Activated CD4-positive, alpha-beta T cell treated with anti-CD3 and anti-CD28 coated beads, Interleukin-10, Interleukin-2, amounts not matched to agents 100 ng/mL and 50 ng/mL, durations not matched to agents 16 hours and 8 hours (primary cell): ENCODE results near the gene FBXO38.

Source experiments
- DNase-seq: peaks from one replicate; pipeline ENCODE4 v3.0.0-alpha.2; 2020

The FBXO38 gene, protein sequence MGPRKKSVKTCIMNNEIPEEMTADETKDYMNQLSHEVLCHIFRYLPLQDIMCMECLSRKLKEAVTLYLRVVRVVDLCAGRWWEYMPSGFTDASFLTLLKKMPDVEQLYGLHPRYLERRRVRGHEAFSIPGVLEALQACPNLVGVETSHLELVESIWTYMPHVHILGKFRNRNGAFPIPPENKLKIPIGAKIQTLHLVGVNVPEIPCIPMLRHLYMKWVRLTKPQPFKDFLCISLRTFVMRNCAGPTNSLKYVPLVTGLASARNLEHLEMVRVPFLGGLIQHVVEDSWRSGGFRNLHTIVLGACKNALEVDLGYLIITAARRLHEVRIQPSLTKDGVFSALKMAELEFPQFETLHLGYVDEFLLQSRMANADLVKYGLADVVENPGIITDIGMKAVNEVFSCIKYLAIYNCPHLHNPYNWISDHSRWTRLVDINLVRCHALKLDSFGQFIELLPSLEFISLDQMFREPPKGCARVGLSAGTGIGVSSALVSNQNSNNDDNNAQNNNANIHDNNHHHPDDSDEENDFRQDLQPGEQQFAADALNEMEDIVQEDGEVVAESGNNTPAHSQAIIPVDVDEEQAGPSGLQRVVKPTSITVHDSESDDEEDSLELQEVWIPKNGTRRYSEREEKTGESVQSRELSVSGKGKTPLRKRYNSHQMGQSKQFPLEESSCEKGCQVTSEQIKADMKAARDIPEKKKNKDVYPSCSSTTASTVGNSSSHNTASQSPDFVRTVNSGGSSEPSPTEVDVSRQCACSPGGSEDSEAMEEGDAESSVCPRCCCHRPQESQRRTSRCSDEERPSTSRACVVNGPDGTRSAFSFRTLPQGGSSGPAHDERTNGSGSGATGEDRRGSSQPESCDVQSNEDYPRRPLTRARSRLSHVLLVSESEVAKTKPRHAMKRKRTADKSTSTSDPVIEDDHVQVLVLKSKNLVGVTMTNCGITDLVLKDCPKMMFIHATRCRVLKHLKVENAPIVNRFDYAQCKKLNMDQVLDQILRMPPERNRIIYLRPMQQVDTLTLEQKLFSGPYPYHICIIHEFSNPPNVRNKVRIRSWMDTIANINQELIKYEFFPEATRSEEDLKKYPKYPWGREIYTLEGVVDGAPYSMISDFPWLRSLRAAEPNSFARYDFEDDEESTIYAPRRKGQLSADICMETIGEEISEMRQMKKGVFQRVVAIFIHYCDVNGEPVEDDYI

DNA sequence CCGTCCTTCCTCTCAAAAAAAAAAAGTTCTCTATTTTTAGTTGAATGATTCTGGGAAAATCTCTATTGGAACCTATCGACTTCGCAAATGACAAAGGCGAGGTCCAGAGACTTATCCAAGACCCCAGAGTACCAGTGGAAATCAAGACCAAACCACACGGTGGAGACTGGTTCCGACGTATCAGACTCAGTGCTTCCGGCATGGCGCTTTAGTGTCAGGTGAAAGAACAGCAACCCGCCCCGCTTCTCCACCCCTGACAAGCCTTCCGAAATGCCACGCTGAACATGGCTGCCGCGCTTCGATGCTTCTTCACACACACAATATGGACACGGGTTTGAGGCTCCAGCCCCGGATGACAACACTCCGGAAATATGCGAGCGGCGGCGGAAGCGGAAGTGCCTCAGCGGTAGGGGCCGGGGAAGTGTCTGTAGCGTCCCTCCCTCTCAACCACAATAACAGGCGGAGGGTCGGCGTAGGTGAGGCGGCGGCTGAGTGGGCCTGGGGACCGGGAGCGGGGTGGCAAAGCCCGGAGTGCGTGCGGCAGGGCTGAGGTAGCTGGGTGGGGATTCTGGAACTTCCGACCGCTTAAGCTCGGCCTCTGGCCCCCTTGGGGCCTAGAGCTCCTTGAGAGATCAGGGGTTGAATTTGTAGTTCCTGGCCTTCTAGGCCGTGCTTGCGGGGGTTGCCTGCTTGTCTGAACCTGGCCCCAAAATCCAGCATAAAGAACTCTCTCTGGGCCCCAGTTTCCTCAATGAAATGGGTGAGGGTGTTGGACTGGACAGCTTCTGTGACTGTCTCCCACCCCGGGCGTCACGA, at the start of gene FBXO38:
TSS of gene FBXO38 (plus strand) at position 395 of the 816 bp plus-strand sequence. CDS start 10,819 bp downstream, outside the sequence.
- peak; percentile 98 for DNase-seq

DNA sequence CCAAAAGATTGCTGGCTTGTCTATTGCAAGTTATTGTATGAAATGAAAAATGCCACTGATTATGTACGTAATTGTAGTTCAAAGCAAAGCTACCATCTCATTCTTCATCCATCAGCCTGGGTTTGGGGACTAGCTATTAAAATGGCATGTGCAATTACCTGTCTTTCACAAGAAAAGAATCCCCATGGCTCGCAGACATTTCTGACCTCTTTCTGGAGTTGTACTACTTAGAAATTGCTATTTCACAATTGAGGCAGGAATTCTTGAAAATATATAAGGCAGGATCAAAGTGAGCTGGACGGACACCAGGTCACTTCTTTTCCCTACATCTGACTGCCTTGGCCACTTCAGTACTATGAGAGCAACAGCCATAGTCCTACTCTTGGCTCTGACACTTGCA, 48.5 kb upstream of the FBXO38 start, which contains the start of gene SPINK9:
TSS of gene SPINK9 (plus strand) at position 301 of the 400 bp plus-strand sequence. CDS start at position 356, 55 bp downstream.
- no peak for DNase-seq

DNA sequence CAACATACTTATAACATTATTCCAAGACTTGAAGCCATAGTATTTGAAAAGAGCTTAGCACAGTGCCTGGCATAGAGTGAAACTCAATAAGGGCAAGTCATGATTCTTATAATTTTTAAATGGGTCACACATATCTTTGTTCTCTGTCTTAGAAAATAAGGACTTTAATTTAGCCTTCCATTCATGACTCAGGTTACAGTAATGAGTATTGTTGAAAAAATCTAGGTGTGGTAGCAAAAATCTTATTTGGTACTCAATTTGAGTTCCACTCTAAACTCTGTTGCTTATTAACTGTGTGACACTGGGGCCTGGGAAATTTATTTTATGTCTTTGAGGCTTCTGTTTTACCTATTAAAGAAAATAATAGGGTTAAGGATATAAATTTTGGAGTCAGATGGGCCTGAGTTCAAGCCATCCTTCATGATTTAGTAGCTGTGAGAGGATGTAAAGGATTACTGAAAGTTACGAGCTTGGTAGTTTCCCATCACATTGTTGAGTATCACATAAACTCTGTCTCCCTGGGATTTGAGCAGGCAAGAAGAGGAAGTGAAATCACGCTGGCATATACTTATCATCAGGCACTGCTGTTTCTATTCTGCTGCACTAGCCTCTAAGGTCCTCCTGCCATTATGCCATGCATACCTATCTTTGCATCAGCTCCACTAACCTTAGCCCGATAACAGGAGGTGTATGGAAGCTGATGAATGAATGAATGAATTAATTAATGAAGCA, 46.9 kb upstream of the FBXO38 start:
- no peak for DNase-seq

DNA sequence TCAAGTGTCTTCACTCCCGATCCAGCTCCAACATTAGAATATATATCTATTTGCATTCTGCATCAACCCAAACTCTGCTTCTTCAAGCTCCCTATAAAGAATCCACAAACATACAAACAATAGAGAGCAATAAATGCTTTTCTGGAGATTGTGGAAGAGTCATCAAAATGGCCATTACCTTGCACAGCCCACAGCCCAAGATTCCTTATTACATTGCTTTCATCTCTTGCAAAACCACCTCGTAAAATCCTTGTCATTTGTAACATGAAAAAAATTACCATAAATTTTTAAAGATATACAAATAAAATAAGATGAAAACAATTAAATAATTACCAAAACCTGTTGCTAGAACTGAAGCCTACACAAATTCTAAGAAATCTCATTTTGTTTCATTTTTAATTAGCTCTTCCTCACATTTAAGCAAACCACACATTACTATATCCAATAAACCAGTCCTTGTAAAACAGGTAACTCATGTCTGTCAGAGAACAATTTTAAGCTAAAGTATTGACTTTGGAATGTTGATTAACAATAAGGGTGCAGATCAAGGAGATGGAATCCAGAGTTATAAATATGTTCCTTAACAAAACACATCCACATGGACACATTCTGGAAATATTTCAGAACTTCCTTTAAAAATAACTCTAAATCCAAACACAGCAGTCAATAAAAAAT, 41.2 kb upstream of the FBXO38 start:
- no peak for DNase-seq

DNA sequence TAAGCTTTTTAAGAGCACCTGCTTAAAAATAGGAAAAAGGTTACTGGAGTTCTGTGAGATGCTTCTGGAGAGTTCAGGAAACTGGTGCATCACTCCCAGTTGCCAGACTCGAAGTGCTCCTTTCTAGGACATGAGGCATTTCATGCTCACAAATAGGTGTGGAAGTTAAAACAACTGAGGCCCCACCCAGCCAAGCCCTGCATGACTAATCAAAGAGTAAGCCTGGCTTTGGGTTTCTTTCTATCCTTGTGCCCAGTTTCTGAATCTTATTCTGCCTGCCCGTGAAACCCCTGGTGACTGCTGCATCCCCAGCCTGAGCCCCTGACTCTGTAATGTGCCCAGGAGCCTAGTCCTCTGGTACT, 40.7 kb upstream of the FBXO38 start:
- DNase-seq = no peak

DNA sequence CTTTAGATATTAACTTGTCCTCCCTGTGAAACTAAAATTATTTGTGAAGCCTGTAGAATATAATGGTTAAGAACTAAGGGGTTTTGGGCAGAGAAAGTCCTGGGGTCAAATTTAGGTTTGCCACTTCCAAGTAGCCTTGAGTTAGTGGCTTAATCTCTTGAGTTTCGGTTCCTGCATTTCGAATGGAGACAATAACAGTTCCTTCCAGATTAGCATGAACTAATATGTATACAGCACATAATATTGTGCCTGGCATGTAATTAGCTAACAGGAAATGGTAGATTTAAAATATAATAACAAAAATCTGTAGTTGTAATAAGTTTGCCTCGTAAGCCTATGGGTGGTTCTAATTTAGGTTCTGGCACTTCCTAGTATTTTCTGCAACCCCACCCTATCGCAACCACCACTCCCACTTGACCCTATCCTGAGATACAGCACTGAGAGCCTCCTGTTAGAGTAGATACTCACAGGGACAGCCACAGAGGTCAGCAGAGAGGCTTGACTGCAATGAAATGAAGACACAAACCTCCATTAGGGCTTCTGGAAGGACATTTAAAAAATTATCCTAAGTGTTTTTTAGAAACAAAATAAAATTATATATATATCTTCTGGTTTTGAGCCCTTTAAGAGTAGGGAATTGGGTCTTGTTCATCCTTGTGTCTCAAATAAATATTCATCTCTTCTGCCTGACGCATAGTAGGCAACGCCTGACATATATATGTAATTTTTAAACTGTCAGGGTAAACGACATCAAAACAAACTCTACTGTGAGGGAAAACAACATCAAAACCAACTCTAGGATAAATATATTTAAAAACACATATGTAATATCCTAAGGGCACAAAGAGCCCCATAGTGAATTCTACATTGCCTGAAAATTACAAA, 39.9 kb upstream of the FBXO38 start:
- no peak for DNase-seq

DNA sequence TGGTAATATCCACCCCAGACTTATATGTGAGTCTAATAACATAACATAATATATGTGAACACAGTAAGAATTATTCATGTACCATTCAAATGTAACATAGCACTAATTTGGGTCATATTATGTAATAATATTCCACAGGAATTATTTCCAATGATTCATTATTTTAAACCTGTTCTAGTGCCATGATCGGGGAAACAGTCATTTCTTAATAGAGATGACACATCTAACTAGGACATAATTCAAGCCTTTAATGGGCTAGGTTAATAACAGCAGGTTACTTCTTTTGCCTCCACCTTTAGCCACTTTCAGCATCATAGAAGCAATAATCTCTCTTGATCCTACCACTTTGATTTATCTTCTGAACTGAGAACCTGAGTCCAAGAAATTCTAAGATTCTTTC, 36.1 kb upstream of the FBXO38 start:
- DNase-seq = no peak

DNA sequence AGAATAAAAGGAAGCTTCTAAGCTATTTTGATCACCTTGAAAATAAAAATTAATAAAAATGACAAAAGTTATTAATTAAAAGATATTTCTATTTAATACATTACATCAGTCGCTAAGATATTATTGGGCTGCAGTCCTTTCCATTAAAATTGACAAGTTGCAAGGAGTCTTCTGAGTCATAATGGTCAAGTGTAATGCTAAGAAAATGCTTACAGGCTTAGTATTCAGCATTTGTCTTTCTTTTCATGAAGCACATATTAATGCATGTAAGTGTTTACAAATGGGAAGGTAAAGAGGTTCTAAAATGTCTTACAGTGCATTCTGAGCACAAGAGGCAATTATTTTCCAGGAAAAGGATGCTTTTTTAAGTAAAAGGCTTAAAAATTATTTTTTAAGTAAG, 31.1 kb upstream of the FBXO38 start:
- no peak for DNase-seq

DNA sequence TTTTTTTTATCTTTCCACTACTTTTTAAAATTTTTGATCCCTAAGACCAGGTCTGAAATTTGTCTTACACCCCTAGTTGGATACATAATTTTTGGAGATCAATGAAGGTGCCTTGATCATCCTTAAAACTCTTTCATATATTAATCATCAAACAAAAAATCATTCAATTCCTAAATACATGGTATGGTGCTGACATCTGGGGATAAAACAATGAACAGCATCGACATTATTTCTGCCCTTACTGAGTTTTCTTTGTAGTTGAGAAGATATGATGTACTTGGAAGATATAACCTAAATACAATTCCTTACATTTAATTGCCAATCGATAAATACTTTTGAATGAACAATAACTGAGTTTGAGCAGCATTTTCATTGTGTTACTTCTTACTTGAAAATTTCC, 30.1 kb upstream of the FBXO38 start:
- no peak for DNase-seq

DNA sequence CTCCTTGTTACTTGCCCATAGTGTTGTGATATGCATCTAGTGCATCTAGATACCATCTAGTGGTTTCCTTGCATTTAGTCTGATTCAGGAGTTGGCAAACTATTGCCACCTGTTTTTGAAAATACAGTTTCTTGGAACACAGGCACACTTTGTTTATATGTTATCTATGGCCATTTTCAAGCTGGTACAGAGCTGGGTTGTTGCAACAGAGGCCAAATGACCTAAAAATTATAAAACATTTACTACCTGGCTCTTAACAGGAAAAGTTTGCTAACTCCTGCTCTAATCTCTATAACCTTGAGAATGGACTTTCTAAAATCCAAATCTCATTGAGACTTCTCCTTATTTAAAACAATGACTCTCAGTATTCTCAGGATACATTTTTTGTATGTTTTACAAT, 19.4 kb upstream of the FBXO38 start:
- no peak for DNase-seq

DNA sequence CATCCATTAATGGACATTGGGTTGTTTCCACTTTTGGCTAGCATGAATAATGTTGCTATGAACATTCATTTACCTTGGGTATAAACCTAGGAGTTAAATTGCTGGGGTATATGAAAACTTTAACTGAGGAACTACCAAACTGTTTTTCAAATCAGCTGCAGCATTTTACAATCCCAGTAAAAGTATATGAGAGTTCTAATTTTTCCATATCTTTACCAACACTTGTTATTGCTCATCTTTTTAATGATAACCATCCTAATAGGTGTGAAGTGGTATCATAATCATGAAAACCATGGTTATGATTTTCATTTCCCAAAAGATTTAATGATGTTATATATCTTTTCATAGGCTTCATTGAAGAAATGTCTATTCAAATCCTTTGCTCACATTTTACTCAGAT, 15.5 kb upstream of the FBXO38 start:
- DNase-seq = no peak

DNA sequence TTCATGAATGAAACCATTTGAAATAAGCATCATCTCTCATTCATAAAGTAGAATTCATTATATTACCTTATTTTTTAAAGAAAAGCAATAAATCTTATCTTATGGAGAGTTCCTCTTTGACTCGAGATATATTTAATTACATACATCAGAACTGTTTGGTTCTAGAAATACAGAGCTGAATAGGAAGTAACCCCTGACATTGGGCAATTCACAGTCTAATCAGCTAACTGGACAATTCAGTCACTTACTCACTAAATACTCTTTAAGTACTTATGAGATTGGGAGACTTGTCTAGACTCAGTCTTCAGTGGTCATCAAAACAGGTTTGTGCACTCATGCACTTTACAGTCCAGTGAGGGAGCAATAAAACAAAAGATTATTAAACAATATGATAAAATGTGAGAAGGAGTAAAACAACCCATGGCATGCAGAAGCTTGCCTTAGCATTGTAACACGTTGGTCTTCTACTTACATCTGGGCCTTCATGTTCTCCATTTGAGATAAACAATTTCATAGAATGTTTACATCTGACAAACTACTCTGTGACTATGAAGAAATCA, 11.5 kb upstream of the FBXO38 start:
- DNase-seq = no peak

DNA sequence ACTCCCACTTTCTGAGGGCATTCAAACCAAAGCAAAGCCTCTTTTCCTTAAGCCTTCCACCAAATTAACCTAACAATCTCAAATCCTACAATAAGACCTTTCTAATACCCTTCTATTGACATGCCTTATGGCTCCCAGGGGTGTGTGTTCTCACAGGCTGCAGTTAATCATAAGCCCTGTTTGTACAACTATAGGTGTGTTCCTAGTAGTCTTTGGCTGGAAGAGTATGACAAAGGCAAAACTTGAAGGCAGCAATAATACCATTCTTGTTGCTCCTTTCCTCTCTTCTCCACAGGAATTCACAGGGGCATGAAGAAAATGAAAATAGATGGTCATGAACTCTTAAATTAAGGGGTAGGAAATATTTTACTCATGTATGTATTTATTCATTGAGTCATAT, 10.9 kb upstream of the FBXO38 start:
- DNase-seq = no peak

DNA sequence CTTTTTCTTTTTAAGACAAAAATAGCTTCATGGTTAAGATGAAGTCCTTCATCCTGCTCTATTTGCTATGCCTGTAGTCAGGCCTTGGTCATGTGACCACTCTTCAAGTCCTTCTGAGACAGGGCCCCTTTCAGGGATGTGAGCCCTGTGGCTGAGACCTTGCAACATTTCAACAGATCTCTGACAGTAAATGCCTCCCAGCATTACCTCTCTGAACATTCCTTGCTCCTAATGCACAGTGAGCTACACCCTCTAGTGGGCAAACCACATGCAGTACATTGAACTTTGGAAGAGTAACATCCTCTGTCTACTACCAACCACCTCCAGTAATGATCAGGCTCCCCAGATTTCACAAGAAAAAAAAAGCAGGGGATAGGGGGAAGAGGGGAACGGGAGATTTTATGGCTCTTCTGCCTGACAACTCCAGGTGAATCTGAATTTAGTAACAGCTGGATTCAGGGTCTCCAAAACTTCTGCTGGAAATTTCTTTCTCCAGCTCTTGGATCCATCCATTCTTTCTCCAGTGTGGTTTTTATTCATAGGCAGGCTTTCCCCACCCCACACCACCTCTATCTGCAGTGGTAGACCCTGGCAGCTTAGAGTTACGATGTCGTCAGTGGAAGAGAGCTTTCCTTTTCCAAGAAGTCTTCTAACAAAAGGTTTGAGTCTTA, 8.9 kb upstream of the FBXO38 start:
- DNase-seq = peak; percentile 52

DNA sequence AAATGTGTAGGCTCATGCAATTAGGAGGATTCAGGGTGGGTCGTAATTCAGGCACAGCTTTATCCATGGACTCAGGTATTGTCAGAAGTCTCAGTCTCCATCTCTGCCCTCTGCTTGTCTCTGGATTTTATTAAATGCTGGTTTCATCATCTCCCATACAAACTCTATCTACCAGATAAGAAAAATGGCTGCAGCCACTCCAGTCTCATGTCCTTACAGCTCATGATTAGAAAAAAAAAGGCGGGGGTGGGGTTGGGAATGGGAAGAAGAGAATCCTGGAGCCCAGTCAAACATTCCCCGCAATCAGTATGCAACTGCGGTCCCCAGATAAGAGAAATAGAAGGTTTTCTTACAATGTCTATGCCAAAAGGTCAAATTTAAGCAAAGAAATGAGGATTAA, 7.6 kb upstream of the FBXO38 start:
- no peak for DNase-seq

DNA sequence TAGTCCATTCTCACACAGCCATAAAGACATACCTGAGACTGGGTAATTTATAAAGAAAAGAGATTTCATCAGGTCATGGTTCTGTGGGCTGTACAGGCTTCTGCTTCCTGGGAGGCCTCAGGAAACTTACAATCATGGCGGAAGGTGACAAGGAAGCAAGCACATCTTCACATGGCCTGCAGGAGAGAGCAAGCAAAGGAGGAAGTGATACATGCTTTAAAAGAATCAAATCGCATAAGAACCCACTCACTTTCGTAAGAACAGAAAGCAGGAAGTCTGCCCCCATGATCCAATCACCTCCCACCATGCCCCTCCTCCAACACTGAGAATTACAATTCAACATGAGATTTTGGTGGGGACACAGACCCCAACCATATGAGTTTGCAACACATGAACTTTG, 5.1 kb upstream of the FBXO38 start:
- no peak for DNase-seq

DNA sequence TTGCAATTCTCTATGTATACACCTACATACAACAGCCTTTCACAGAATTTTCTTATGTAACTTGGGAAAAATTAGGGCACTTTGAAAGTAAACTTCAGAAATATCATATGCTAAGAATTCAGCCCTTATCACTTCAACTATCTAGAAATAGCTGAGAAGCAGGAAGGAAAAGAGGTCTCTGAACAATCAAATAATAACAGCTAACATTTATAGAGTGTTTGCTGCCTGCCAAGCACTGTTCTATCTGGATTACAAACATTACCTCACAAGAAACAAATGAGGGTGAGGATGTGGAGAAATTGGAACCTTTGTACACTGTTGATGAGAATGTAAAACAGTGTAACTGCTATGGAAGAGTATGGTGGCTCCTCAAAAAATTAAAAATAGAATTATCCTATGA, 4.4 kb upstream of the FBXO38 start:
- no peak for DNase-seq

DNA sequence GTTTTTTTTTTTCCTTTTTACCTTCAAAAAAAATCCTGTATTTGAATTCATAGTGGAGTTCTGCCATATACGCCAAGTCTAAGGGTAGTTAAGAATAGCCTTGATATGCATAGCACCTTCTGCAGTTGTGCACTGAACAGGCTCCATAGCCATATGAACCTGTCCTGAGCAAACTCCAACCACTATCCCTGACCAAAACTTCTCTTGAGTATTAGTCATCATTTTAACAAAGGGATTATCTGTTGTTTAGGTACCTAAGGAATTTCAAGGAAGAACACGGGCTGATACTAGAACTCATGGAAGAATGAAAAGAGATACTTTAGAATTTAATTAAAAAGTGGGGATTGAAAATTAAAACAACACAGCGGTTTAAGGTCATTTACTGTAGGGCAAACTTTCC, 1.9 kb upstream of the FBXO38 start:
- DNase-seq = no peak

DNA sequence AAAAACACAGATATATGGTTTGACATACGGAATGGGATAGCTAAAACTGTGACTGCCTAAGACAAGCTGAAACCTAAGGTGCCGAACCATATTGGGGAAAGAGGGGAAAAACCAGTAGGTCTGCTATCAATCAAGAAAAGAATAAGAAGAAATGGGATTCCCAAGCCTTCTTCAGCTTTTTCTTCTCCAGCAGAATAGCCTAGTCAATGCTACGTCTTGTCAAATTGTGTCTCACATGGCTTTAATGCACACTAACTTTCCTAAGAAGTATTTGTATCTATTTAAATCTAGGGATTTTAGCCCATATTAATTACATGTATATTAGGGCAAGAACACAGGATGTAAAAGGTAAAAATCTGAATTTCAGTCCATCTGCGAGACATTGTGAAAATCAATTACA, 797 bp upstream of the FBXO38 start:
- no peak for DNase-seq
